ENCODE measurements around the gene PITPNC1. TPM values are rescaled to one million over a fixed set of nuclear protein-coding genes. Genes with fewer than 3 reads are reported as not detected.

The PITPNC1 gene
- total RNA-seq, 1 experiment from 2014 or later: 22.3 TPM

GRCh38 chr17:67440277-67441051 is 63.4 kb downstream of the PITPNC1 start:
- in situ Hi-C loops (cut with HindIII; ENCODE audit: low pct_unique_long_range_greater_than_20kb, low sequenced_read_pairs): no loop called here
- DNase-seq (ENCODE audit: low read depth, low spot score): no peak

- in situ Hi-C loops (cut with HindIII; ENCODE audit: low pct_unique_long_range_greater_than_20kb, low sequenced_read_pairs): no loop called here
- DNase-seq (ENCODE audit: low read depth, low spot score): no peak
Measured at GRCh38 chr17:67441052-67441895, 64.2 kb downstream of the PITPNC1 start.

- in situ Hi-C loops (cut with HindIII; ENCODE audit: low pct_unique_long_range_greater_than_20kb, low sequenced_read_pairs): no loop called here
- no peak for DNase-seq (ENCODE audit: low read depth, low spot score)
Measured at GRCh38 chr17:67441896-67442219, 64.8 kb downstream of the PITPNC1 start.

- DNase-seq (ENCODE audit: low read depth, low spot score): no peak
- in situ Hi-C loops (cut with HindIII; ENCODE audit: low pct_unique_long_range_greater_than_20kb, low sequenced_read_pairs): no loop called here
Measured at GRCh38 chr17:67442787-67443624, 65.9 kb downstream of the PITPNC1 start.

- in situ Hi-C loops (cut with HindIII; ENCODE audit: low pct_unique_long_range_greater_than_20kb, low sequenced_read_pairs): no loop called here
- peak; percentile 37 for DNase-seq (ENCODE audit: low read depth, low spot score)
Measured at GRCh38 chr17:67443931-67444595, 67.0 kb downstream of the PITPNC1 start.

- no peak for DNase-seq (ENCODE audit: low read depth, low spot score)
- in situ Hi-C loops (cut with HindIII; ENCODE audit: low pct_unique_long_range_greater_than_20kb, low sequenced_read_pairs): no loop called here
Measured at GRCh38 chr17:67448449-67448848, 71.4 kb downstream of the PITPNC1 start.

GRCh38 chr17:67449065-67449464 is 72.0 kb downstream of the PITPNC1 start:
- in situ Hi-C loops (cut with HindIII; ENCODE audit: low pct_unique_long_range_greater_than_20kb, low sequenced_read_pairs): no loop called here
- no peak for DNase-seq (ENCODE audit: low read depth, low spot score)

- in situ Hi-C loops (cut with HindIII; ENCODE audit: low pct_unique_long_range_greater_than_20kb, low sequenced_read_pairs): no loop called here
- no peak for DNase-seq (ENCODE audit: low read depth, low spot score)
Measured at GRCh38 chr17:67449845-67450755, 73.0 kb downstream of the PITPNC1 start.

GRCh38 chr17:67452681-67453554 is 75.8 kb downstream of the PITPNC1 start:
- in situ Hi-C loops (cut with HindIII; ENCODE audit: low pct_unique_long_range_greater_than_20kb, low sequenced_read_pairs): no loop called here
- DNase-seq (ENCODE audit: low read depth, low spot score): no peak

- DNase-seq (ENCODE audit: low read depth, low spot score): no peak
- in situ Hi-C loops (cut with HindIII; ENCODE audit: low pct_unique_long_range_greater_than_20kb, low sequenced_read_pairs): no loop called here
Measured at GRCh38 chr17:67456103-67456502, 79.0 kb downstream of the PITPNC1 start.

GRCh38 chr17:67456889-67457288 is 79.8 kb downstream of the PITPNC1 start:
- no peak for DNase-seq (ENCODE audit: low read depth, low spot score)
- in situ Hi-C loops (cut with HindIII; ENCODE audit: low pct_unique_long_range_greater_than_20kb, low sequenced_read_pairs): no loop called here

GRCh38 chr17:67458203-67458602 is 81.1 kb downstream of the PITPNC1 start:
- no peak for DNase-seq (ENCODE audit: low read depth, low spot score)
- in situ Hi-C loops (cut with HindIII; ENCODE audit: low pct_unique_long_range_greater_than_20kb, low sequenced_read_pairs): no loop called here

GRCh38 chr17:67459985-67460384 is 82.9 kb downstream of the PITPNC1 start:
- no peak for DNase-seq (ENCODE audit: low read depth, low spot score)
- in situ Hi-C loops (cut with HindIII; ENCODE audit: low pct_unique_long_range_greater_than_20kb, low sequenced_read_pairs): no loop called here

- DNase-seq (ENCODE audit: low read depth, low spot score): no peak
- in situ Hi-C loops (cut with HindIII; ENCODE audit: low pct_unique_long_range_greater_than_20kb, low sequenced_read_pairs): no loop called here
Measured at GRCh38 chr17:67461228-67461780, 84.2 kb downstream of the PITPNC1 start.

- in situ Hi-C loops (cut with HindIII; ENCODE audit: low pct_unique_long_range_greater_than_20kb, low sequenced_read_pairs): no loop called here
- DNase-seq (ENCODE audit: low read depth, low spot score): no peak
Measured at GRCh38 chr17:67461876-67462275, 84.8 kb downstream of the PITPNC1 start.
